Lower leg skin (tissue), 3 donors: ENCODE data around the gene C1orf210.

Experiments used
- CTCF ChIP-seq, 3 donors: fragments of 450-650 bp; IDR thresholded peaks; one replicate each; pipeline ENCODE4 v1.5.1; 2016; ENCODE audit warnings: antibody characterized with exemption in 3 of 3, mild to moderate bottlenecking in 3 of 3, moderate library complexity in 2 of 3
- POLR2A ChIP-seq, 2 donors: fragments of 450-650 bp; IDR thresholded peaks; one replicate each; pipeline ENCODE4 v1.6.1; 2016 to 2017; ENCODE audit warnings: antibody characterized with exemption in 2 of 2, mild to moderate bottlenecking in 1 of 2, moderate library complexity in 1 of 2

GRCh38 chr1:43334453-43335205, 49.2 kb upstream of the C1orf210 start:
- TF ChIP-seq CTCF (IDR thresholded peaks at IDR 0.05) (no peak), POLR2A (IDR thresholded peaks at IDR 0.05) (no peak)
